Measurements from ENCODE around the gene DTX4. TPM values are rescaled to one million over a fixed set of nuclear protein-coding genes. Genes with fewer than 3 reads are reported as not detected.

The DTX4 gene
- total RNA-seq: 0.79 and 3.8 TPM in 2 replicates

GRCh38 chr11:59171508-59172322 lies at the start of gene DTX4:
TSS of gene DTX4 (plus strand) at chr11:59172132. CDS start at chr11:59172596, 464 bp downstream.

GRCh38 chr11:59142530-59143507 lies 29.1 kb upstream of the DTX4 start, which contains the start of gene FAM111A:
TSS of gene FAM111A (plus strand) at chr11:59142856. CDS start at chr11:59148873, 6,017 bp downstream.

GRCh38 chr11:59212744-59213631 lies 41.1 kb downstream of the DTX4 start, which contains the start of gene MPEG1:
TSS of gene MPEG1 (minus strand) at chr11:59212927. CDS start at chr11:59212865, 62 bp downstream.

Other genes starting within 250 kb of the DTX4 start
- gene GLYATL1, start 232.6 kb upstream of the DTX4 start, total RNA-seq: 0.13 and 0.26 TPM in 2 replicates
- not detected in 2 replicates for gene GLYATL1B, start 85.8 kb upstream of the DTX4 start, total RNA-seq
- gene FAM111B, start 64.9 kb upstream of the DTX4 start, total RNA-seq: 2.0 and 4.2 TPM in 2 replicates
- 28.1 and 33.0 TPM in 2 replicates for gene FAM111A, start 29.3 kb upstream of the DTX4 start, total RNA-seq
- gene MPEG1, start 40.8 kb downstream of the DTX4 start, total RNA-seq: not detected in 2 replicates
- gene OR5AN1, start 186.8 kb downstream of the DTX4 start, total RNA-seq: not detected in 2 replicates

All from smooth muscle cell of the pulmonary artery (primary cell).